ENCODE measurements around the gene STK17B. TPM values are rescaled to one million over a fixed set of nuclear protein-coding genes. Genes with fewer than 3 reads are reported as not detected.

The STK17B gene
- 12.6 TPM for polyA plus RNA-seq (2013, experiment 1 of 2)
- 13.0 TPM for polyA plus RNA-seq (2013, experiment 2 of 2)

DNA sequence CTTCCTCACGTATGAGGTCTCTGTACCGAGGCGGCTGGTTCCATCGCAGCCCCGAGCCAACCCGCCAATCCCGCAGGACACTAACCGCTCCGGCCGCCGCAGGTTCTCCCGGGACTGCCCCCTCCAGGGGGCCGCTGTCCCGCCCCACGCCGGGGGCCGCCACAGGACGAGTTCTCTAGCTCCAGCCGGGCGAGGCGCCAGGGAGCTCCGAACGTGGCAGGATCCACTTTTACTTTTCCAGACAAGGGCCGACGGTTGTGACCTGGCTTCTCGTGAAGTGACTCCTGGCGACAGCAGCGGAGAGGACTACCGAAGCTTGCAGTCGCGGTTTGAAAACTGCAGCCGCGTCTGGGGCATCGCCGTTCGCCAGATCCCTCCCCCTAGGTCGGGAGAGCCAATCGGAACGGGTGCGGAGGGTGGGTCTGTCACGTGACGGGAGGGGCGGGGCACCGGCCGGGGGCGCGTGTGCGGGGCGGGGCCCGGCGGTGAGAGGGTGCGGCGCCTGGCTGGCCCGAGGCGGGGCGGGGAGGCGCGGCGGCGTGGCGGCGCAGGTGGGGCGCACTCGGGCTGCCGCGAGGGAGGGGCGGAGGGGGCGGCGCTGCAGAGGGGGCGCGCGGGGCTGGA lies at the start of gene STK17B:
Gene STK17B (minus strand): TSS at position 331 of the 624 bp plus-strand sequence. CDS start 8,195 bp downstream, outside the sequence.
- peaks cover 3 to 14% of the 10 kb centered on the region in 2 donors for H3K4me1 ChIP-seq (ENCODE audit: control insufficient read depth in 2 of 2, insufficient read depth in 1 of 2, low read depth in 1 of 2, low read length in 2 of 2)
- peak within 1 kb of the TSS; percentile 99 for H2AFZ ChIP-seq (ENCODE audit: low read length)
- H4K8ac ChIP-seq (ENCODE audit: low read depth, low read length), result no peak within 1 kb of the TSS
- H4K91ac ChIP-seq (ENCODE audit: low read depth, low read length, poor library complexity), result no peak within 1 kb of the TSS
- no peak within 1 kb of the TSS for H2BK12ac ChIP-seq (ENCODE audit: low read length)
- H2BK15ac ChIP-seq (ENCODE audit: low read length), result peak within 1 kb of the TSS; percentile 60
- peak within 1 kb of the TSS; percentile 97 for H3K9ac ChIP-seq (ENCODE audit: low read depth, low read length, poor library complexity)
- WGBS, 2 donors (ENCODE audit: extremely low coverage in 2 of 2, insufficient read length in 2 of 2, insufficient replicate concordance in 1 of 2), result no CpG with 5 or more reads among the region's 72 CpGs
- H2BK120ac ChIP-seq (ENCODE audit: low read depth, low read length), result peak within 1 kb of the TSS; percentile 16
- peak; percentile 93 for DNase-seq (ENCODE audit: low spot score)
- H3K36me3 ChIP-seq (replicated peaks in 1 of 2; ENCODE audit: control insufficient read depth in 2 of 2, insufficient read depth in 2 of 2, low read length in 2 of 2), result no peaks in the 10 kb centered on the region
- peak within 1 kb of the TSS; percentile 65 for H3K23ac ChIP-seq (ENCODE audit: low read depth, low read length, poor library complexity)
- peak within 1 kb of the TSS; percentile 95 for H3K18ac ChIP-seq (ENCODE audit: low read length)
- H3K14ac ChIP-seq (ENCODE audit: low read length), result no peak within 1 kb of the TSS
- H3K27me3 ChIP-seq (ENCODE audit: control insufficient read depth in 3 of 3, insufficient read depth in 3 of 3, low read depth in 1 of 3, low read length in 3 of 3), result peaks cover 0 to 35% (median 6%) of the 10 kb centered on the region in 3 experiments
- H3K9me3 ChIP-seq (replicated peaks in 1 of 2; ENCODE audit: control insufficient read depth in 2 of 2, insufficient read depth in 1 of 2, low read depth in 1 of 2, low read length in 2 of 2), result no peaks in the 10 kb centered on the region
- H2AK5ac ChIP-seq (ENCODE audit: low read depth, low read length), result peak within 1 kb of the TSS; percentile 22
- H3K27ac ChIP-seq (replicated peaks; ENCODE audit: low read length), result peak within 1 kb of the TSS; percentile 88
- H3K4ac ChIP-seq (ENCODE audit: low read length), result no peak within 1 kb of the TSS
- peak within 1 kb of the TSS; percentile 76 for H2BK5ac ChIP-seq (ENCODE audit: low read length)
- peaks cover 3% of the 10 kb centered on the region for H3K79me1 ChIP-seq (ENCODE audit: low read depth, low read length)
- peak within 1 kb of the TSS; percentile 88 for H3K4me2 ChIP-seq (ENCODE audit: insufficient read depth, low read length, poor library complexity, severe bottlenecking)
- H3K4me3 ChIP-seq (ENCODE audit: low read length in 2 of 2), result peak within 1 kb of the TSS; percentile 73 to 99

DNA sequence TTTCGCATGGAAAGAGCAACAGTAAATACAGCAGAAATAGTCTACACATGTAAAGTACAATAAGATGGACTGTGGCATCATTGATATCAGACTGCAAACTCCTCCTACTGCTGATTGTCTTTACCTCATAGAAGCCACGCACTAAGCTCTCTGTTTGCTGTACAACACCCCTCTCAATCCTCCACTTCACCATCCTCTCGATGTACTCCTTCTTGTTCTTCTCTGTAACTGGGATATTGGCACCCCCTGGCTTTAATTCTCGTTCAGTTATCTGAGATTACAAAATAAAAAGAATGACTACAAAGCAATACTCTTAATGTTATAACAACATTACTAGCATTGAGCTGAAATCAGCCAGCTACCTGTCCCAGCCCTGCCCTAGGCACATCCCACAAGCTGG lies 49.3 kb upstream of the STK17B start:
- H2BK15ac ChIP-seq (ENCODE audit: low read length), result no peak overlapping the region
- H2BK5ac ChIP-seq (ENCODE audit: low read length), result no peak overlapping the region
- no peaks in the 10 kb centered on the region for H3K4me1 ChIP-seq (ENCODE audit: control insufficient read depth in 2 of 2, insufficient read depth in 1 of 2, low read depth in 1 of 2, low read length in 2 of 2)
- no peaks in the 10 kb centered on the region for H3K36me3 ChIP-seq (replicated peaks in 1 of 2; ENCODE audit: control insufficient read depth in 2 of 2, insufficient read depth in 2 of 2, low read length in 2 of 2)
- no peaks in the 10 kb centered on the region for H3K27me3 ChIP-seq (ENCODE audit: control insufficient read depth in 3 of 3, insufficient read depth in 3 of 3, low read depth in 1 of 3, low read length in 3 of 3)
- no peak overlapping the region for H3K23ac ChIP-seq (ENCODE audit: low read depth, low read length, poor library complexity)
- no peaks in the 10 kb centered on the region for H3K79me1 ChIP-seq (ENCODE audit: low read depth, low read length)
- no peak for DNase-seq (ENCODE audit: low spot score)
- WGBS, 2 donors (ENCODE audit: extremely low coverage in 2 of 2, insufficient read length in 2 of 2, insufficient replicate concordance in 1 of 2), result no CpG with 5 or more reads among the region's 4 CpGs
- no peaks in the 10 kb centered on the region for H3K9me3 ChIP-seq (replicated peaks in 1 of 2; ENCODE audit: control insufficient read depth in 2 of 2, insufficient read depth in 1 of 2, low read depth in 1 of 2, low read length in 2 of 2)
- no peak overlapping the region for H3K18ac ChIP-seq (ENCODE audit: low read length)
- H2AK5ac ChIP-seq (ENCODE audit: low read depth, low read length), result no peak overlapping the region
- no peak overlapping the region for H3K27ac ChIP-seq (replicated peaks; ENCODE audit: low read length)
- no peak overlapping the region for H2BK120ac ChIP-seq (ENCODE audit: low read depth, low read length)
- no peak overlapping the region for H4K8ac ChIP-seq (ENCODE audit: low read depth, low read length)
- no peak overlapping the region for H3K4me2 ChIP-seq (ENCODE audit: insufficient read depth, low read length, poor library complexity, severe bottlenecking)
- no peak overlapping the region for H2BK12ac ChIP-seq (ENCODE audit: low read length)
- no peak overlapping the region for H3K14ac ChIP-seq (ENCODE audit: low read length)
- no peak overlapping the region for H4K91ac ChIP-seq (ENCODE audit: low read depth, low read length, poor library complexity)
- no peak overlapping the region for H3K9ac ChIP-seq (ENCODE audit: low read depth, low read length, poor library complexity)
- no peak overlapping the region for H3K4me3 ChIP-seq (ENCODE audit: low read length in 2 of 2)
- H2AFZ ChIP-seq (ENCODE audit: low read length), result no peak overlapping the region
- H3K4ac ChIP-seq (ENCODE audit: low read length), result no peak overlapping the region

DNA sequence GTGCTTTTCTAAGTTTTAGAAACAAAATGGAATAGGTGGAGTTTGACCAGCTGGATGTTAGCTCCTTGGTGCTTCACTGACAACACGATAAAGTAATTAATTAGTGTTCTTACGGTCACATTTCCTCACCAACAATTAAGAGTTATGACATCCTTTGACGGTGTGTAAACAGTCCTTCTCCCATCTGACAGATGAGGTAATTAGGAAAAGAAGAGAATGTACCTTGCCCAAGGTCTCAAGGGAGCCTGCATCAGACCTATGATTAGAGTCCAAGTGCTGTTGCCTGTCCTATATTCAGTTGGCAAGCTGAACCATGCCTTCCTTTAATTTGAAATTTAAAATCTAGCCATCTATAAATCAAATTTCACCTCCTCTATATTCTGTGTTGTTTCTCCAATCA lies 48.3 kb upstream of the STK17B start:
- Histone ChIP-seq H3K14ac (ENCODE audit: low read length) (no peak overlapping the region), H4K91ac (ENCODE audit: low read depth, low read length, poor library complexity) (no peak overlapping the region), H2AK5ac (ENCODE audit: low read depth, low read length) (no peak overlapping the region), H3K4me1 (ENCODE audit: control insufficient read depth in 2 of 2, insufficient read depth in 1 of 2, low read depth in 1 of 2, low read length in 2 of 2) (no peaks in the 10 kb centered on the region), H2BK120ac (ENCODE audit: low read depth, low read length) (no peak overlapping the region), H2BK15ac (ENCODE audit: low read length) (no peak overlapping the region), H3K4ac (ENCODE audit: low read length) (no peak overlapping the region), H3K4me2 (ENCODE audit: insufficient read depth, low read length, poor library complexity, severe bottlenecking) (no peak overlapping the region), H3K27ac (replicated peaks; ENCODE audit: low read length) (no peak overlapping the region), H4K8ac (ENCODE audit: low read depth, low read length) (no peak overlapping the region), H3K27me3 (ENCODE audit: control insufficient read depth in 3 of 3, insufficient read depth in 3 of 3, low read depth in 1 of 3, low read length in 3 of 3) (no peaks in the 10 kb centered on the region), H2AFZ (ENCODE audit: low read length) (no peak overlapping the region), H3K23ac (ENCODE audit: low read depth, low read length, poor library complexity) (no peak overlapping the region), H3K79me1 (ENCODE audit: low read depth, low read length) (no peaks in the 10 kb centered on the region), H2BK5ac (ENCODE audit: low read length) (no peak overlapping the region), H3K9me3 (replicated peaks in 1 of 2; ENCODE audit: control insufficient read depth in 2 of 2, insufficient read depth in 1 of 2, low read depth in 1 of 2, low read length in 2 of 2) (no peaks in the 10 kb centered on the region), H3K4me3 (ENCODE audit: low read length in 2 of 2) (no peak overlapping the region), H3K18ac (ENCODE audit: low read length) (no peak overlapping the region), H3K9ac (ENCODE audit: low read depth, low read length, poor library complexity) (no peak overlapping the region), H2BK12ac (ENCODE audit: low read length) (no peak overlapping the region), H3K36me3 (replicated peaks in 1 of 2; ENCODE audit: control insufficient read depth in 2 of 2, insufficient read depth in 2 of 2, low read length in 2 of 2) (no peaks in the 10 kb centered on the region)
- no CpG with 5 or more reads among the region's 3 CpGs for WGBS, 2 donors (ENCODE audit: extremely low coverage in 2 of 2, insufficient read length in 2 of 2, insufficient replicate concordance in 1 of 2)
- no peak for DNase-seq (ENCODE audit: low spot score)

DNA sequence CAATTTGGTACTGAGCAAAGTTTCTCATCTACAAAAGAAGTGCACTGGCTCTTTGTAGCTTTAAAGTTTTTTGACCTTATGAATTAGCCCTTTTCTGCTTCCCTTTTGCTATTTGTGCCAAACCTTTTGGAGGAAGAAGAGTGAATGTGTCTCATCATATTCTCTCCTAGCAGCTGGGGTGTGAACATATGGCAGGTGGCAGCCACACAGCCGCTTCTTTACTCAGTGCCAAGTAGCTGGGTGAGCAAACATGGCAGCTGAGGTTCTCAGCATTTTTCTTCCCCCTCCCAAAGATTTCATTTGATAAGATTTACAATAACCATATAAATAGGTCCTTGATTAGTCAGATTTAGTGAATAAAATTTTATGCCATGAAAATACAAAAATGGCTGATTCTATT lies 46.7 kb upstream of the STK17B start:
- Histone ChIP-seq H3K9me3 (replicated peaks in 1 of 2; ENCODE audit: control insufficient read depth in 2 of 2, insufficient read depth in 1 of 2, low read depth in 1 of 2, low read length in 2 of 2) (no peaks in the 10 kb centered on the region), H3K18ac (ENCODE audit: low read length) (no peak overlapping the region), H4K91ac (ENCODE audit: low read depth, low read length, poor library complexity) (no peak overlapping the region), H3K36me3 (replicated peaks in 1 of 2; ENCODE audit: control insufficient read depth in 2 of 2, insufficient read depth in 2 of 2, low read length in 2 of 2) (no peaks in the 10 kb centered on the region), H3K4me3 (ENCODE audit: low read length in 2 of 2) (no peak overlapping the region), H3K79me1 (ENCODE audit: low read depth, low read length) (no peaks in the 10 kb centered on the region), H2BK120ac (ENCODE audit: low read depth, low read length) (no peak overlapping the region), H2AK5ac (ENCODE audit: low read depth, low read length) (no peak overlapping the region), H3K27ac (replicated peaks; ENCODE audit: low read length) (no peak overlapping the region), H2AFZ (ENCODE audit: low read length) (no peak overlapping the region), H3K4ac (ENCODE audit: low read length) (no peak overlapping the region), H4K8ac (ENCODE audit: low read depth, low read length) (no peak overlapping the region), H2BK15ac (ENCODE audit: low read length) (no peak overlapping the region), H3K14ac (ENCODE audit: low read length) (no peak overlapping the region), H3K4me1 (ENCODE audit: control insufficient read depth in 2 of 2, insufficient read depth in 1 of 2, low read depth in 1 of 2, low read length in 2 of 2) (no peaks in the 10 kb centered on the region), H3K9ac (ENCODE audit: low read depth, low read length, poor library complexity) (no peak overlapping the region), H3K23ac (ENCODE audit: low read depth, low read length, poor library complexity) (no peak overlapping the region), H3K4me2 (ENCODE audit: insufficient read depth, low read length, poor library complexity, severe bottlenecking) (no peak overlapping the region), H3K27me3 (ENCODE audit: control insufficient read depth in 3 of 3, insufficient read depth in 3 of 3, low read depth in 1 of 3, low read length in 3 of 3) (no peaks in the 10 kb centered on the region), H2BK12ac (ENCODE audit: low read length) (no peak overlapping the region), H2BK5ac (ENCODE audit: low read length) (no peak overlapping the region)
- WGBS, 2 donors (ENCODE audit: extremely low coverage in 2 of 2, insufficient read length in 2 of 2, insufficient replicate concordance in 1 of 2), result no CpG with 5 or more reads among the region's 1 CpG
- DNase-seq (ENCODE audit: low spot score), result no peak
